ES-I3 (cell line): ENCODE data around the gene RNF187.

Experiments
- H3K36me3 ChIP-seq: 2 replicates; pipeline ENCODE4 v1.6.1; 2013; ENCODE audit warnings: mild to moderate bottlenecking, low read length, control low read depth, moderate library complexity; ENCODE audit not compliant: insufficient read depth
- H3K4me1 ChIP-seq: 2 replicates; pipeline ENCODE4 v1.6.1; 2013; ENCODE audit warnings: mild to moderate bottlenecking, control low read depth, low read length; ENCODE audit not compliant: insufficient read depth
- H3K9ac ChIP-seq: 2 replicates; pipeline ENCODE4 v1.6.1; 2013; ENCODE audit warnings: low read depth, mild to moderate bottlenecking, low read length, moderate library complexity
- H3K9me3 ChIP-seq: 2 replicates; pipeline ENCODE4 v1.6.1; 2013; ENCODE audit warnings: mild to moderate bottlenecking, low read length, moderate library complexity; ENCODE audit not compliant: control insufficient read depth, insufficient read depth

Gene RNF187

GRCh38 chr1:228487336-228488124 is at the start of gene RNF187:
Gene RNF187, plus strand, starts transcription at chr1:228487382.
- H3K4me1 ChIP-seq, result peaks cover 7% of the 10 kb centered on the region; the same call in 1 of the 2 replicates
- H3K9me3 ChIP-seq, result no peaks in the 10 kb centered on the region

GRCh38 chr1:228437424-228437962 is 49.7 kb upstream of the RNF187 start:
- H3K4me1 ChIP-seq, result no peaks in the 10 kb centered on the region
- H3K36me3 ChIP-seq, result no peaks in the 10 kb centered on the region
- no peak overlapping the region for H3K9ac ChIP-seq
- H3K9me3 ChIP-seq, result no peaks in the 10 kb centered on the region

More at GRCh38 chr1:228487336-228488124, at the start of gene RNF187:
- Histone ChIP-seq H3K9ac (peak within 1 kb of the TSS; percentile 77), H3K36me3 (0 out of 2 replicates have a peak, but pooled peaks cover 12% of the 10 kb centered on the region)

- H3K9me3 ChIP-seq, result no peaks in the 10 kb centered on the region
- H3K36me3 ChIP-seq, result no peaks in the 10 kb centered on the region
- H3K4me1 ChIP-seq, result no peaks in the 10 kb centered on the region
- no peak overlapping the region for H3K9ac ChIP-seq
Measured at GRCh38 chr1:228438266-228438665, 48.9 kb upstream of the RNF187 start.

- no peak overlapping the region for H3K9ac ChIP-seq
- H3K36me3 ChIP-seq, result no peaks in the 10 kb centered on the region
- no peaks in the 10 kb centered on the region for H3K9me3 ChIP-seq
- H3K4me1 ChIP-seq, result peaks cover 5% of the 10 kb centered on the region; the same call in 1 of the 2 replicates
Measured at GRCh38 chr1:228440761-228441500, 46.3 kb upstream of the RNF187 start.

- H3K9ac ChIP-seq, result no peak overlapping the region
- peaks cover 5% of the 10 kb centered on the region for H3K4me1 ChIP-seq
- H3K9me3 ChIP-seq, result no peaks in the 10 kb centered on the region
- H3K36me3 ChIP-seq, result no peaks in the 10 kb centered on the region
Measured at GRCh38 chr1:228443395-228443794, 43.8 kb upstream of the RNF187 start.

- Histone ChIP-seq H3K9me3 (no peaks in the 10 kb centered on the region), H3K36me3 (no peaks in the 10 kb centered on the region), H3K9ac (peak overlapping the region; percentile 72), H3K4me1 (peaks cover 5% of the 10 kb centered on the region)
Measured at GRCh38 chr1:228445490-228445842, 41.7 kb upstream of the RNF187 start.

GRCh38 chr1:228445843-228446650 is 41.1 kb upstream of the RNF187 start:
- Histone ChIP-seq H3K36me3 (no peaks in the 10 kb centered on the region), H3K4me1 (peaks cover 5% of the 10 kb centered on the region), H3K9ac (peak overlapping the region; percentile 72), H3K9me3 (no peaks in the 10 kb centered on the region)

GRCh38 chr1:228446852-228447251 is 40.3 kb upstream of the RNF187 start:
- Histone ChIP-seq H3K4me1 (peaks cover 5% of the 10 kb centered on the region), H3K36me3 (no peaks in the 10 kb centered on the region), H3K9me3 (no peaks in the 10 kb centered on the region), H3K9ac (peak overlapping the region; percentile 14; the same call in 1 of the 2 replicates)

GRCh38 chr1:228448372-228448771 is 38.8 kb upstream of the RNF187 start:
- Histone ChIP-seq H3K9ac (no peak overlapping the region), H3K9me3 (no peaks in the 10 kb centered on the region), H3K4me1 (peaks cover 5% of the 10 kb centered on the region), H3K36me3 (no peaks in the 10 kb centered on the region)

GRCh38 chr1:228450200-228450599 is 37.0 kb upstream of the RNF187 start:
- no peaks in the 10 kb centered on the region for H3K9me3 ChIP-seq
- H3K9ac ChIP-seq, result no peak overlapping the region
- peaks cover 2% of the 10 kb centered on the region for H3K4me1 ChIP-seq
- H3K36me3 ChIP-seq, result no peaks in the 10 kb centered on the region

- no peaks in the 10 kb centered on the region for H3K4me1 ChIP-seq
- H3K9ac ChIP-seq, result no peak overlapping the region
- no peaks in the 10 kb centered on the region for H3K9me3 ChIP-seq
- H3K36me3 ChIP-seq, result no peaks in the 10 kb centered on the region
Measured at GRCh38 chr1:228452194-228453021, 34.8 kb upstream of the RNF187 start.

GRCh38 chr1:228453022-228453560 is 34.1 kb upstream of the RNF187 start:
- no peak overlapping the region for H3K9ac ChIP-seq
- H3K36me3 ChIP-seq, result no peaks in the 10 kb centered on the region
- H3K9me3 ChIP-seq, result no peaks in the 10 kb centered on the region
- H3K4me1 ChIP-seq, result no peaks in the 10 kb centered on the region

- no peaks in the 10 kb centered on the region for H3K4me1 ChIP-seq
- H3K9me3 ChIP-seq, result no peaks in the 10 kb centered on the region
- no peak overlapping the region for H3K9ac ChIP-seq
- no peaks in the 10 kb centered on the region for H3K36me3 ChIP-seq
Measured at GRCh38 chr1:228453614-228454013, 33.6 kb upstream of the RNF187 start.
